IPS-NIHi7 (cell line): ENCODE measurements around the gene ABI1.
A peak's percentile ranks its signal among the peaks of the same experiment; 100 is the strongest.

Experiments
- DNase-seq: peaks from one replicate; pipeline ENCODE4 v3.0.0; 2012; ENCODE audit warnings: mixed read lengths; ENCODE audit errors: extremely low spot score

Gene ABI1

DNA sequence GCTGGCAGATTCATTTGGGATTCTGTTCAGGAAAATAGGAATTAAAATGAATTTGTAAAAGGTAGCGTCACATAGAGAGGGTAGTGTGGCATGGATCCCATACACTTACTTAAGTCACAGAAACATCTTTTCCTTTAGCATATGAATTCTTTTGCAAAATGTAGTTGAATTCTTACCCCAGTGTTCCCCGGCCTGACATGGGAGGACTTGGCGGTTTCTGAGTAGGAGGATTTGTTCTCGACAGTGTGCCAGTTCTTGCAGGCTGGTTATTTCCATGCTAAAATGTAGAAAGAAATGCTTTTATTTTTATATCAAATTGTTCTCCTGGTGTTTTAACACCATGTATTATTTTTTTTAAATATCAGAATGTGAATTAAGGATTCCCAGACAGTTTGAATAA, 90.7 kb downstream of the ABI1 start:
- DNase-seq, result no peak

- DNase-seq, result no peak
These were observed 95.2 kb downstream of the ABI1 start for GRCh38 chr10:26765549-26765948.

DNA sequence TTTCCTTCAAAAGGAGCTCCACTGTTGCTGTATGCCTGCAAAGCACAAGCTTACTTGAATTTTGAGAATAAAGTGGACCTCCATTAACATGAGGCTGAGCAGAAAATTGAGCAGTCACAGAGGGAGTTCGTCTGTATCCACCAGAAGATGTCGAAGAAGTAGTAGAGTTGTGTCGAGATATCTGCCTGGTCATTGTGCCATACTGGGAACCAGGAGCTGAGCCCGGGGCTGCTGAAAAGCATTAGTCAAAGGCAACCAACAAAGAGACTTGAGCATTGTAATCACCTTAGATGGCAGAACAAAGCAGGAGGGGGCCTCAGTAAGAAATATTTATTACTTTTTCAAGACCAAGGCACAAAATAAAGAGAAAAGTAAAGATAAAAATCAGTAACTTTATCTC, 101.8 kb downstream of the ABI1 start:
- DNase-seq, result peak; percentile 36

DNA sequence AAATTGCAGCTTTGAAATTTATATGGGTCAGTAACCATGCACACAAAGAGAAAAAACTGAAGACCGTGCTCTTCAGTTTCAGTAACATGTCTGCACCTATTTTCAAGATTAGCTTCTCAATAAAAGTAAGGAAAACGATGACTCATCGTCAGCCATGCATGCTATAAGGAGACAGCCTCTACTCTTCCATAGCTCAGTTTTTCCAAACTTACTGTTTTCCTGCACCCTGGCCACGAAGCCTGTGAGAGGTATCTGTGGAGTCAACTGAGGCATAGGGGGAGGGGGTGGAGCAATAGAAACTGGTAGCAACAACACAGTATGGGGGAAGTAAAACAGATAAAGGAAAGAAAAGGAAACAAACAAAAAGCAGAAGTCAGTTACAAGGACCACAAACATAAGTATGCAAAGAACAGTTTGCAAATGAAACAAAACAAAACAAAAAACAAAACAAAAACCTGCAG, 105.3 kb downstream of the ABI1 start:
- peak; percentile 34 for DNase-seq

DNA sequence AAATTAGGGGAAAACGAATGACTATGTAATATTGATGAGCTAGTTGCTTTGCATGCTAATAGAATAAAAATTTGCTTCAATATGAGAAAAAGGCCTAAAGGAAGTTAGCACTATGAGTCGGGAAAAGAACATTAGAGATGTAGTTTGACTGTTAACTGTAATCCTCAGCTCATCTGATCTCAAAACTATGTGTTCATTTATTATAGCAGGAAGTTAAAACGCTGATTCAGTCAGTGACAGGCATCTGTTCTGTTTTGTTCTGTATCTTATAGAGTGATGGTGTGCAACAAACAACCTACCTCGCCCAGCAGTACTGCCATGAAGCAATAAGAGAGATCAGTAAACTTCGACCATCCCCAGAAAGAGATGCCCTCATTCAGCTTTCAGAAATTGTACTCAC, 114.7 kb downstream of the ABI1 start:
- no peak for DNase-seq

DNA sequence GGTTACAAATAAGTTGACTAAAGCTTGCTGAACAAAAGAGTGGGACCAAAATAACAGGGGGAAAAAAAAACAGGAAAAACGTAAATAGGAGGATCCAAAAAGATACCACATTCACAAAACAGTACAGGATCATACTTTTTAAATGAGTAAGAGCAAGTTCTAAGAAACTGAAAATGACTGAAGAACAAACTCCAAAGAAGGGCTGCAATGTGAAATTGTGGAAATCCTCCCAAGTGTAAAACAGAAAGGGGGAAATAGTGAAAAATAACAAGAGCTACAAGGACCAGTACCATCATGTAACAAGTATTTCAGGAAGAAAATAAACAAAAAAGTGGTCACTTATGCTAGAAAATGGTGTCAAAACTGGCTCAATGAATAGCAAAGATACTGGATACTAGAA, 116.9 kb downstream of the ABI1 start:
- no peak for DNase-seq

DNA sequence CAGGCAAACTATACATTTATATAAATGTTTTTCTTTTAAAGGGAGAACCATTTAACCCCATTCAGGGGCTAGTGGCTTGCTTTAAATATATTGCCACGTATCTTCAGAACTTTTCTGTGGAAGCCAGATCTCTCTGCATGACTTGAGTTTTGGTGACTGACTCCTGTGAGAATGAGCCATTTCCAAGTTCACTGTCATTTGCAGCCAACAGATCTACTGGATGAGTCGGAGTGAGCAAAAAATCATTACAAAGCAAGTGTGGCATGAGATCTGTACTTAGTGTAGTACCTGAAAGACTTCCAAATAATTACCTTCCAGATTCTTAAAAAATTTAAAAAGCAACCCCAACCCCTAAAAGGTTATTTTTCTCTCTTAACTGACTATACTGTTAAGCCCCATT, 117.7 kb downstream of the ABI1 start:
- no peak for DNase-seq

- DNase-seq, result no peak
These were observed 119.4 kb downstream of the ABI1 start for GRCh38 chr10:26741368-26741767.

DNA sequence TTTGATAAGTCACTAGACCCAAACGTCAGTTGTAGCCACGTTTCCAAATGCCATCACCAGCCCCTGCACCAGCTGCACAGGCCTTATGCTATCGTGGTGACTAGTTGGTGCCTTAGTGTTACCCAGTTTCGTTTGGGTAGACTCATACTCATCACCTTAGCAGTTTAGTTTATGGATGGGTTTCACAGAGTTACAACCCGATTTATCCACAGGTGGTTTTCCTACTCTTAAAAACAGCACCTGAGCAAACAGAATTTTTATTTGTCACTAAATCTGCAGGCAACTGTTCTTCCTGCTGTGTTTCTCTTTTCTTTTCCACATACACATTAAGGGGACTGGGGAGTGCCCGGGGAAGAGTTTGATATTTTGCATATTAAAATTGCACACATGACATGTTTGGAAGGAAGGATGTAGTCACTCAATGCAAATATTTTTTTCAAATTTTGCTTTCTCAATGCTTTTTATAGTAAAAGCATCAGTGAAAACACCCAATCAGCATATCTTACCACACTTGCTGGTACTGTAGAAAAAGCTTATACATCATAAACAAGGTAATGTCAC, 121.6 kb downstream of the ABI1 start:
- no peak for DNase-seq

DNA sequence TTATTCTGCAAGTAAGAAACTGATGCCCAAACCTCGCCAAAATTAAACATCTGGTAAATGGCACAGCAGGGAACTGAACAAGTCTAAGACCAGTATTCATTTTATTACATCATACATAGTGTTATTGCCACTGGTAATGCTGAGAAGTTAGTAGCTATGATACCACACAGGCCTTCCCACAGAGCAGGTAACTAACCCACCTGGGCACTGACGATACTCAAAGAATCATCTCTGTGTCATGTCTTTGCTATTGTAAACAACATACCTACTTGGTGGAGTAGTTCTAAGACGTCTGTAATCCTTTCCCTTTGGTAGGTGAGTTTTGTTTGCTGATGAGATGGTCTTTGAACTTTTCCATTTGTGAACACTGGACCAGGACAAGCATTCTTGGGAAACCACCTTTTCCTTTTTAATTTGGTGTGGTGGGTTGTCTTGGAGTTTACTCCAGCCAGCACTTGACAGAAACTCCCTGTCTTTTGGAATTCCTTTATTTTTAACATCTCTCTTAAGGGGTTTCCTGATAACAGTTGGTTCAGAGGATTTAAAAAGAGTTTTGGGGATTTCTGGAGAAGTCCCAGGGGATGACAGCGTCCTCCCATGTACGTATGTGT, 122.4 kb downstream of the ABI1 start:
- no peak for DNase-seq

DNA sequence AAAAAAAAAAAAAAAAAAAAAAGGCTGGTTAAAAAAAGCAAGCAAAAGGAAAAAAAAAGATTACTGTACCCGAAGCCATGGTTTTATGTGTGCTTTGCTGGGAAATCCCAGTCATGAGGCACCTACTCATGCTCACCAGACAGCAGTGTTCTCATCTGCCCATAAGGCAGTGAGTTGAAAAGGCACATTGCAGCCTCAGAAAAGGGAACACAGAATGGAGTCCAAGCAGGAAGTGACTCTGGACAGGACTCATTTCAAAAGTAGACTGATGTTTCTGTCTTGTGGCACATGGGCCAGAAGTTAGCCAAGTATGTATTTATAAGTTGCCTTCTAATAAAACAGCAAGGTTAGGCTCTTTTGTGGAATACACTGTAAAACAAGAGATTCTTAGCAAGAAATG, 123.0 kb downstream of the ABI1 start:
- no peak for DNase-seq

DNA sequence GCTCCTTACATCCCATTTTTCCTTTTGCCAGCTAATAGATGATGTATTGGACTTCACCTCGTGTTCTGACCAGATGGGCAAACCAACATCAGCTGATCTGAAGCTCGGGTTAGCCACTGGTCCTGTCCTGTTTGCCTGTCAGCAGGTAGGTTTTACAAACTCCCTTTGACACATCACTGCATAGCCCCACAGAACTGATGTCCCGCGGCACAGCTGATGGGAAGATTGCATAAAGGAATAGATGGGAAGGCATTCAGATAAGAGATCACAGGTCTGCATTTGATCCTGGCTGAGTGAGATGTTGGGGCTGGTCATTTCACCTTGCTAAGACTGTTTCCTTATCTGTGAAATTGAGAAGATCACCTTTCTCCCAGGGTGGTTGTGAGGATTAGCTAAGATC, 125.3 kb downstream of the ABI1 start:
- no peak for DNase-seq

GRCh38 chr10:26733750-26734568, 126.8 kb downstream of the ABI1 start:
- DNase-seq, result peak; percentile 28

DNA sequence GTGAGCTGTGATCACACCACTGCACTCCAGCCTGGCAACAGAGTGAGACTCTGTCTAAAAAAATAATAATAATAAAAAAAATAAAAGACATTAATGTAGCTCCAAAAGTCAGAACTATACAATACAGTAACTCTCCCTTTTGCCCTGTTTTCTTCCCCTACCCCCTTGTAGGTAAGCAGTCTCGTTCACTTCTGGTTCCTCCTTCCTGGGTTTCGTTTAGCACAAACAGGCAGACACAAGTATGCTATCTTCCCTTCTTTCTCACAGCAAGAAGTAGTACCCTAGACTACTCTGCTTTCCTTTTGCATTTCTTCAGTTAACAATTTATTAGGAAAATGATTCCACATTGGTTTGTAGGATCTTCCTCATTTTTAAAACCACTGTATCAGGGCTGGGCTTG, 130.2 kb downstream of the ABI1 start:
- DNase-seq, result no peak

DNA sequence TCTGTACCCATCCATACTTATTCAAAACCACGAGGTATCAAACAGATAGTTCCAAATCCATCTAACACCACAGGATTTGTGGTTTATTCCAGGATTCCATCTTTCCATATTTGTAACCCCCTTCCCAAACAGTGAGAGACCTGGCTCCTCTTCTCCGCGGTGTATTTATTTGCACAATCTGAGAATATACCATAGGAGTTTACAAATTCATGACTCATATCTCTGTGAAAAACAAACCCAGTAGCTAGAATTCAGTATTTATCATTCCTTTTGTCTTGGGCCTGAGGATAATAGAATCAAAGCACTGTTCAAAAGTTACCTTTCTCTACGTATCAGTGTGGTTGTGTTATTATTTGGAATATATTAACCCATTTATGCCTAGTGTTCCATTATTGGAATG, 131.4 kb downstream of the ABI1 start:
- DNase-seq, result no peak

- DNase-seq, result no peak
These were observed 131.8 kb downstream of the ABI1 start for GRCh38 chr10:26728957-26729356.

DNA sequence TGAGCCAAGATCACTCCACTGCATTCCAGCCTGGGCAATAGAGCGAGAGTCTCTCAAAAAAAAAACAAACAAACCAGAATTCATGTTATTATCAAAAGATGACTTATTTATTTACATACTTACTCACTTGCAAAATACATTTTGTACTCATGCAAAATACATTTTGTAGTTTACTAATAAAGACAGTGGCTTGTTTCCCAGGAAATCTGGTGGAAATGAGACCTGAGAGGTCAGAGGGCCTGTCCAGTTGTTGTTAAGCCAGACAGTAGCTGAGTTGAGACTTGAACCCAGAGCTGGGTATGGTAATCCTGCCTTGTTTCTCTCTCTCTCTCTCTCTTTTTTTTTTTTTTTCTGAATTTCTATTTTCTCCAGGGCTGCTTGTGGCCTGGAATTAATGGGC, 133.8 kb downstream of the ABI1 start:
- no peak for DNase-seq

DNA sequence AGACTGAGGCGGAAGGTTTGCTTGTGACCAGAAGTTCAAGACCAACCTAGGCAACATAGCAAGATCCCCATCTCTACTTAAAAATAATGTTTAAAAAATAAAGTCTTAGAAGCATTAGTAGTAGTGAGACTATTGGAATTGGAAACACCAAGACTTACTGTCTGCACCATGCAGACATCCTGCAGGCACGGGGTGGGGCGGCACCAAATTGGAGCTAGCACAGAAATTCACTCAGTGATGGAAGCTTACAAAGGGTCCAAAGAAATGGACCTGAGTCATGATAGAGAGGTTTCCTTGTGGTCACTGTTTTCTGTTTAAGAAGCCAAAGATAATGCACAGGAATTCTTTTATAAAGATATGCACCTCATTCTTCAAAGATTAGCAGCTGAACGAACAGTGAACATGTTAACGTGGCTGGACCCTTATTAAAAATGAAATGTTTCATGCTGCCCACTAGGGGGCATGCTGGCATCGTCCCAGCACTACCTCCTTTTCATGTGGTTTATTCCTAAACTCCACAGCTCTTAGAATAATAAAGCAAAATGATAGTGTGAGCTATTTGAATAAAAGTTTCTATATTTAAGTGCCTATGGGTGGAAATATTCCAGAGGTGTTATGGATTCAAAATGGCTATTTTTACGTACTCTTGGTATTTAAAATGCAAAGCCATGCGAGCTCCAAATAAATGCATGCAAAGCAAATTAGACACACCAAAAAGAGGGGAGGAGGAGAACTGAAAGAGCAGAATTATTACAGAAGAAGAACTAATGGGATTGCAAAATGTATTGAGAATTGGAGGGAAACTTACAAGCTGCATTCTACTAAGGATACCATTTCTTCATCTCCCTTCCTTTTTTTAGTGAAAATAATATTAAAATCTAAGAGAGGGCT, 134.7 kb downstream of the ABI1 start:
- peak; percentile 59 for DNase-seq

DNA sequence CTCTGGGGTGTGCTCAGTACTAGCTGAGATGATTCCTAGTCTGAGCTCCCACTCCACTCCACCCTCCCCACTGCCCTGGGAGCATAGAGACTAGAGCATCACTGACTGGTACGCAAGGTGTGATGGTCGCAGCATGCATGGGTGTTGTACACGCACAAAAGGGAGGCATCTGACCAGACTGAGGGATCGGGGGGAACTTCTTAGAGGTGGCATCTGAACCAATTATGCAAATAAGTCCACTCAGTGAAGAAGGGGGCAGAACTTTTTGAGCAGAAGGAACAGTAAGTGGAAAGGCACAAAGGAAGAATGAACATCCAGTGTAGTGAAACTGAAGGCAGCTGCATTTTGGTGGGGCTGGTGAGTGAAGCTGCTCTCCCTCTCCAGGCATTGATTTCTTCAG, 137.7 kb downstream of the ABI1 start:
- DNase-seq, result no peak

GRCh38 chr10:26721561-26721960, 139.2 kb downstream of the ABI1 start:
- no peak for DNase-seq

- no peak for DNase-seq
These were observed 143.3 kb downstream of the ABI1 start for GRCh38 chr10:26717476-26717875.

GRCh38 chr10:26715137-26715487, 145.6 kb downstream of the ABI1 start:
- DNase-seq, result no peak
